Stimulated activated CD8-positive, alpha-beta memory T cell treated with anti-CD3 and anti-CD28 coated beads, Interleukin-7, amount 100 ng/mL, for 48 hours (primary cell): ENCODE results near the gene USP32.
"Not testable (repeated sequence)": the region's sequence is repeated elsewhere in the genome, so short reads cannot be mapped to it uniquely, and the experiment has no call there.

Experiments
- DNase-seq, 2 donors: peaks; one replicate each; pipeline ENCODE4 v3.0.0-alpha.2; 2020; ENCODE audit warnings: low read depth in 1 of 2; ENCODE audit errors: extremely low read depth in 1 of 2

The USP32 gene, protein sequence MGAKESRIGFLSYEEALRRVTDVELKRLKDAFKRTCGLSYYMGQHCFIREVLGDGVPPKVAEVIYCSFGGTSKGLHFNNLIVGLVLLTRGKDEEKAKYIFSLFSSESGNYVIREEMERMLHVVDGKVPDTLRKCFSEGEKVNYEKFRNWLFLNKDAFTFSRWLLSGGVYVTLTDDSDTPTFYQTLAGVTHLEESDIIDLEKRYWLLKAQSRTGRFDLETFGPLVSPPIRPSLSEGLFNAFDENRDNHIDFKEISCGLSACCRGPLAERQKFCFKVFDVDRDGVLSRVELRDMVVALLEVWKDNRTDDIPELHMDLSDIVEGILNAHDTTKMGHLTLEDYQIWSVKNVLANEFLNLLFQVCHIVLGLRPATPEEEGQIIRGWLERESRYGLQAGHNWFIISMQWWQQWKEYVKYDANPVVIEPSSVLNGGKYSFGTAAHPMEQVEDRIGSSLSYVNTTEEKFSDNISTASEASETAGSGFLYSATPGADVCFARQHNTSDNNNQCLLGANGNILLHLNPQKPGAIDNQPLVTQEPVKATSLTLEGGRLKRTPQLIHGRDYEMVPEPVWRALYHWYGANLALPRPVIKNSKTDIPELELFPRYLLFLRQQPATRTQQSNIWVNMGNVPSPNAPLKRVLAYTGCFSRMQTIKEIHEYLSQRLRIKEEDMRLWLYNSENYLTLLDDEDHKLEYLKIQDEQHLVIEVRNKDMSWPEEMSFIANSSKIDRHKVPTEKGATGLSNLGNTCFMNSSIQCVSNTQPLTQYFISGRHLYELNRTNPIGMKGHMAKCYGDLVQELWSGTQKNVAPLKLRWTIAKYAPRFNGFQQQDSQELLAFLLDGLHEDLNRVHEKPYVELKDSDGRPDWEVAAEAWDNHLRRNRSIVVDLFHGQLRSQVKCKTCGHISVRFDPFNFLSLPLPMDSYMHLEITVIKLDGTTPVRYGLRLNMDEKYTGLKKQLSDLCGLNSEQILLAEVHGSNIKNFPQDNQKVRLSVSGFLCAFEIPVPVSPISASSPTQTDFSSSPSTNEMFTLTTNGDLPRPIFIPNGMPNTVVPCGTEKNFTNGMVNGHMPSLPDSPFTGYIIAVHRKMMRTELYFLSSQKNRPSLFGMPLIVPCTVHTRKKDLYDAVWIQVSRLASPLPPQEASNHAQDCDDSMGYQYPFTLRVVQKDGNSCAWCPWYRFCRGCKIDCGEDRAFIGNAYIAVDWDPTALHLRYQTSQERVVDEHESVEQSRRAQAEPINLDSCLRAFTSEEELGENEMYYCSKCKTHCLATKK (N-terminal part only)

DNA sequence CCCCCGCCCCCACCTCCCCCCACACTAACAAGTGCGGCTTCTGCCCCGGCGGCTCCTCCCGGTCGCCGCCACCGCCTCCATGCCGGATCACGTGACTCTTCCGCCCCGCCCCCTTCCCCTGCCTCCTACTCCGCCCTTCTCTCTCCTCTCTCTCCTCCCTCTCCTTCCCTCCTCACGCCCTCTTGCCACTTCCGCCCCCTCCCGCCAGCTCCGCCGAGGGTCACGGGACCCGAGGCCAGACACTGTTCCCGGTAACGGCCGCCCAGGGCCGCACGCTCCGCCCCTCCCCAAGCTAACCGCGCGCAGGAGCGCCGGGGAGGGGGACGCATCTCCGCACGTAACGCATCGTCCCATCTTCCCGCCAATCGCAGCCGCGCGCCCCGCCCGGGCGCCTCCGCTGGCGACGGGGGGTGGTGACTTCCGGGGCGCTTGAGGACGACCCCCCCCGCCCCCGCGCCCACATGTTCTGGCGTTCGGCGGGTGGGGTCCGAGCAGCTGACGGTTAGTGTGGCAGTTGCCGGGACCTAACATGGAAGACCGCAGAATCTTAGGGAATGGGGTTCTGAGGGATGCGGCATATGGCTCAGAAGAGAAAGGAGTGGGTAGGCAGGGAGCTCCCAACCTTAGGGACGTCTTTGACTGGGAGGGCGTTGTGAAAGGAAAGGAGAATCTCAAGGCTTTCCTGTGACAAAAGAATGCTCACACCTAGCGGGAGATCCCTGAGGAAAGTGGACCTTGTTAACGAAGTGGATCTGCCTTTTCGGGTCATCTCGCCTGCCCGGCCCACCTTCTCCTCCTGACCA, at the start of gene USP32:
TSS of gene USP32 (minus strand) at position 92 of the 803 bp plus-strand sequence. CDS start 194 bp downstream, outside the sequence.
- peak; percentile 97 to 98 for DNase-seq

DNA sequence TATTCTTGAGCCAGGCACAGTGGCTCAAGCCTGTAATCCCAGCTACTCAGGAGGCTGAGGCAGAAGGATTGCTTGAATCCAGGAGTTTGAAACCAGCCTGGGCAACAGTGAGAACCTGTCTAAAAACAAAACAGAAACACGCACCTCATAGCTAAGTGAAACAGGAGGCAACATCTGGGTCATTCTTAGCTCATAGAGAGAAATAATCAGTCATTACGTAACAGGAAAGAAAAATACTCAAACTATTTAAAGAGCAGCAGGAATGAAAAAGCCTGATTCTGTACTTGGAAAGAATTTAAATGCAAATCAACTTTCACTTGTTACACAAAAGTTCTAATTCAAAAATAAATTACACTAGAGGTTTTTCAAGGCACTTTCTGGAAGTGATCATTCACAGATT, 47.6 kb upstream of the USP32 start:
- no peak for DNase-seq

DNA sequence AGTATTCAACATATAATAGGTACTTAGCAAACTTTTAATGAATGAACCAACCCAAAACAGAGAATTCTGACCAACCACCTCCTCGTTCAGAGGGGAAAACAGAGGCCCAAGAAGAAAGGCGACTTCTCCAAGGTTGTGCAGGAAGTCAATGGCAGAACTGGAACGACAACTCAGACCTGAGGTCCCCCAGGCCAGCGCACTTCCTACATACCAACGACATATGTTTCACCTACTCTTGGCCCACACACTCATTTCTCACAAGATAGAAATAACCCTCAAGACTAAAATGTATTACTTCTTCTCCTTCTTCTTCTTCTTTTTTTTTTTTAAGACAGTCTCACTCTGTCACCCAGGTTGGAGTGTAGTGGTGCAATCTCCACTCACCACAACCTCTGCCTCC, 44.7 kb upstream of the USP32 start:
- no peak for DNase-seq

DNA sequence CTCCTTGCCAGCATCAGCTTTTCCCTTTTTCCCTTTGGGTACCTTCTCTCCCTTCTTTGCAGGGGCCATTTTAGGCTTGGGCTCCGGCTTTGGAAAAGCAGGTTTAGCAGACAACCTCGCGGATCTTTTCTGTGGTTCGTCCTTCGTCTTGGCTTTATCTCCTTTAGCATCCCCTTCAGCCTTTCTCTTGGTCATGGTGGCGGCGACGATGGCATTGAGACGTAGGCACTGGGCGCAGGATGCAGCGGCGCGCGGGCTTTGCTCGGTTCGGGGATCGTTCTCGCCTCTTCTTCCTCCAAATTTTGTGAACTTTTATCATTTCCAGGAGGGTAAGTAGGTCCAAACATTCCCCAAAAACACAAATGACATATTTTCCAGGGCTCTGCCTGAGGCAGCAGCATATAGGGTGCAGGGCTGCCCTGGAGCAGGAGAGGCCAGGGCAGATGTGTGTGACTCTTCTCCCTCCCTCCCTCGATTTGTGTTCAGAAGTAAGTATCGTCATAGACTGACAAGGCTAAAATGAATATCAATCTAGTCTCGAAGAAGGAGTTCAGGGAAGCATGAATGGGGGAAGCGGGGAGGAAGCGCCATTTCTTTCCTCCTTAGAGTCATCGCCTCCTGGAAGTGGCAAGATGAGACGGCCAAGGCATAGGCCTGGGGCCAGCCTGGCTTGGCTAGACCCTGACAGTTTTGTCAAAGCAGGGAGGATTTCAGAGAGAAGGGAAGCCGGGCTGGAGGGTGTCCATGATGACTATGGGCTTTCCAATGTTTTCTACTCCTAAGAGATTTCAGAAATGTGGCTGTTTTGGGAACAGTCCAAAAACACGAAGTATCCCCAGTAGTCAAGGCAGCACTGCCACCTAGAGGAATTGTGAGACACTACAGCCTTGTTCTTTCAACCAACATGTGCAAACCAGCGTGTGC, 43.6 kb upstream of the USP32 start:
- peak in 1 of 2 donors; percentile 25 for DNase-seq

DNA sequence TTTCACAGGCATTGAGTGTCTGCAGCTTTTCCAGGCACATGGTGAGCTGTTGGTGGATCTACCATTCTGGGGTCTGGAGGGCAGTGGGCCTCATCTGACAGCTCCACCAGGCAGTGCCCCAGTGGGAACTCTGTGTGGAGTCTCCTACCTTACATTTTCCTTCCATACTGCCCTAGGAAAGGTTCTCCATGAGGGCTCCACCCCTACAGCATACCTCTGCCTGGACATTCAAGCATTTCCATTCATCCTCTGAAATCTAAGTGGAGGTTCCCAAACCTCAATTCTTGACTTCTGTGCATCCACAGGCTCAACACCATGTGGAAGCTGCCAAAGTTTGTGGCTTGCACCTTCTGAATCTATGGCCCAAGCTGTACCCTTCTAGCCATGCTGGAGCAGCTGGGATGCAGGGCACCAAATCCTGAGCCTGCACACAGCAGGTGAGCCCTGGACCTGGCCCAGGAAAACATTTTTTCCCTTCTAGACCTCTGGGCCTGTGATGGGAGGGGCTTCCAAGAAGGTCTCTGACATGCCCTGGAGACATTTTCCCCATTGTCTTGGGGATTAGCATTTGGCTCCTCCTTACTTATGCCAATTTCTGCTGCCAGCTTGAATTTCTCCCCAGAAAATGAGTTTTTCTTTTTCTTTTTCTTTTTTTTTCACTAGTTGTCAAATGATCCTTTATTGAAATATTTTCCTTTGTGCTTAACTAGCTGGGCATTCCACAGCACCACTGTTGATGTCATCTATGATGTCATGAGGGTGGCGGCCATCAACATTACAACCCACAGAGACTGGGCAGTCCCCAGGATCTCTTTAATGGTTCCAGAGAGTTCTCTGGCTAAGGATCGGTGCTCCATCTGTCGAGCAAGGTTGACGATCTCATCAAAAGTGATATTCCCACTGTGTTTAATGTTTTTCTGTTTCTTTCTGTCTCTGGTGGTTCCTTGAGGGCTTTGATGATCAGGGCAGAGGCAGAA, 41.4 kb upstream of the USP32 start:
- not testable (repeated sequence) for DNase-seq

DNA sequence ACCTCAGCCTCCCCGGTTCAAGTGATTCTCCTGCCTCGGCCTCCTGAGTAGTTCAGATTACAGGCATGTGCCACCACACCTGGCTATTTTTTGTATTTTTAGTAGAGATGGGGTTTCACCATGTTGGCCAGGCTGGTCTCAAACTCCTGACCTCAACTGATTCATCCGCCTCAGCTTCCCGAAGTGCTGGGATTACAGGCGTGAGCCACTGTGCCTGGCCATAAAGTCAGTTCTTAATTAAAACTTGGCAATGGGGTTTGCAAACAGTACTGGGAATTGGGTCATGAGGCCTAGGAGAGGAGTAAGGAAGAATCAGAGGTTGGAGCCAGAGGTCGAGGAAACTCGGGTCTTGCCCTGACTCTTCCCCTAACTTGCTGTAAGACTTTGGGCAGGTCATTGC, 38.6 kb upstream of the USP32 start:
- not testable (repeated sequence) for DNase-seq

DNA sequence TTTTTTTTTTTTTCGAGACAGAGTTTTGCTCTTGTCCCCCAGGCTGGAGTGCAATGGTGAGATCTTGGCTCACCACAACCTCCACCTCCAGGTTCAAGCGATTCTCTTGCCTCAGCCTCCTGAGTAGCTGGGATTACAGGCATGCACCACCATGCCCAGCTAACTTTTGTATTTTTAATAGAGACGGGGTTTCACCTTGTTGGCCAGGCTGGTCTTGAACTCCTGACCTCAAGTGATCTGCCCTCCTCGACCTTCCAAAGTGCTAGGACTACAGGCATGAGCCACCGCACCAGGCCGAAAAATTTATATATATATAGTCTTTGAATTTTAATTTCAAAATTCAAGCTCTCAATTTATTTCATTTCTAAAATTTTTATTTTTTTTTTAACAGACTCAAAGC, 36.6 kb upstream of the USP32 start:
- not testable (repeated sequence) for DNase-seq

DNA sequence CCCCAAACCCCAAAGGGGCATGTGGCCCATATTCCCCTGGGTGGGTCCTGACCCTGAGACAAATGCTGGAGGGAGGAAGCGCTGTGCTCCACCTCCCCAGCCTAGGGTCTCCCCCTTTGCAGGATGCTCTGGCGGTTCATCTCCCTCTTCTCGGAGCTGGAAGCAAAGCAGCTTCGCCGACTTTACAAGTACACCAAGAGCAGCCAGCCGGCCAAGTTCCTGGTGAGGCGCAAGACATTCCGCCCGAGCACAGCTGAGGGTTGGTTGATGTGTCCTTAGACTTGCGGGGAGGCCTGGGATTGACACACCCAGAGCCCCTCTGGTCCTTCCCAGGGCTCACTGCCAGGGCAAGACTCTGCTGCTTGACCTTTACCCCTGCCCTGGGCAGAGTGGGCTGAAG, 34.7 kb upstream of the USP32 start:
- no peak for DNase-seq

DNA sequence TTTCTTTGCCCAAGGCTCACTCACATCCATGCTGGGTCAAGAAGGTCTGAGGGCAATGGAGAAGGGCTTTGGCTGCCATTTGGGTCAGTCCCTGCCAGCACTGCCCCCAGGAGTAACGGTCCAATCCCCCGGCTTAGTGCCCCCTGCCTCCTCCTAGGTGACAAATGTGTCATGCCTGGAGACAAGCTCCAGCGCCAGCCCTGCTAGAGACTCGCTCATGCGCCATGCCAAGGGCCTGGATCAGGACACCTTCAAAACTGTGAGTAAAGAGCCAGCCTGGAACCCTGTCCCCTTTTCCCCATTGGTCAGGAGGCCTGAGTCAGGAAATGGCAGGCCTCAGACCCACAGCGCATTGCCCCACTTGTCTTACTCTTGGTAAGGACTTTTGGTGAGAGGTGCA, 33.7 kb upstream of the USP32 start:
- DNase-seq, result no peak

DNA sequence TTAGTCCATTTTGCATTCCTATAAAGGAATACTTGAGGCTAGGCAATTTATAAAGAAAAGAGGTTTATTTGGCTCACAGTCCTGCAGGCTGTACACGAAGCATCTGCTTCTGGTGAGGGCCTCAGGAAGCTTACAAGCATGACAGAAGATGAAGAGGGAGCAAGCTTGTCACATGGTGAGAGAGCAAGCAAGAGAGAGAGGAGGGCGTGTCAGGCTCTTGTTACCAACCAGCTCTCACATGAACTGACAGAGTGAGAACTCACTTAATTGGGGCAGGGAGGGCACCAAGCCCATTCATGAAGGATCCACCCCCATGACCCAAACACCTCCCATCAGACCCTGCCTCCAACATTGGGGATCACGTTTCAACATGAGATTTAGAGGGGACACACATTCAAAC, 31.9 kb upstream of the USP32 start:
- DNase-seq, result no peak

DNA sequence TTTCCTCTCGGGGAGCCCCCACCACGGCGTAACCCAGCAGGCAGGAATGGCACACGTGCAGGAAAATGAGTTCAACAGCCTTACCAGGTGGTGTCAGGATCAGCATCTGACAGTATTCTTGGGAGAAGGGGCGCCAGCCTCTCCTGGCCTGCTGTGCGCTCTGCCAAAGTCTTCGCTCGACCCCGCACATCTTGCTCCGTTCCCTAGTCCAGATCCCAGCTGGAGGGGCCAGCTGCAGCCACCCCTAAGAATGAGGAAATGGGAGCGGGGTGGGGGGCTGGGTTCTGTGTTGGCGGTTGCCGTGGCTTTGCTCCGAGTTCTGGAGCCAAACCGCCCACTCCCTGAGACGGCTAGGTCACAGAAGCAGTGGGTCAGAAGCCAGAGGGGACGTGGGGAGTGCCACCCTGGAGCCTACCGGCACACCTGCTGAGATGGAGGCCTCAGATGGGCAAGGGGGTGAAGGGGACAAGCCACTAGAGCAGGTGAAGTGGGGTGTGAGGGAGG, 30.3 kb upstream of the USP32 start, which contains the start of gene CHCT1:
TSS of gene CHCT1 (plus strand) at position 328 of the 504 bp plus-strand sequence. CDS start at position 432, 104 bp downstream.
- DNase-seq, result no peak

DNA sequence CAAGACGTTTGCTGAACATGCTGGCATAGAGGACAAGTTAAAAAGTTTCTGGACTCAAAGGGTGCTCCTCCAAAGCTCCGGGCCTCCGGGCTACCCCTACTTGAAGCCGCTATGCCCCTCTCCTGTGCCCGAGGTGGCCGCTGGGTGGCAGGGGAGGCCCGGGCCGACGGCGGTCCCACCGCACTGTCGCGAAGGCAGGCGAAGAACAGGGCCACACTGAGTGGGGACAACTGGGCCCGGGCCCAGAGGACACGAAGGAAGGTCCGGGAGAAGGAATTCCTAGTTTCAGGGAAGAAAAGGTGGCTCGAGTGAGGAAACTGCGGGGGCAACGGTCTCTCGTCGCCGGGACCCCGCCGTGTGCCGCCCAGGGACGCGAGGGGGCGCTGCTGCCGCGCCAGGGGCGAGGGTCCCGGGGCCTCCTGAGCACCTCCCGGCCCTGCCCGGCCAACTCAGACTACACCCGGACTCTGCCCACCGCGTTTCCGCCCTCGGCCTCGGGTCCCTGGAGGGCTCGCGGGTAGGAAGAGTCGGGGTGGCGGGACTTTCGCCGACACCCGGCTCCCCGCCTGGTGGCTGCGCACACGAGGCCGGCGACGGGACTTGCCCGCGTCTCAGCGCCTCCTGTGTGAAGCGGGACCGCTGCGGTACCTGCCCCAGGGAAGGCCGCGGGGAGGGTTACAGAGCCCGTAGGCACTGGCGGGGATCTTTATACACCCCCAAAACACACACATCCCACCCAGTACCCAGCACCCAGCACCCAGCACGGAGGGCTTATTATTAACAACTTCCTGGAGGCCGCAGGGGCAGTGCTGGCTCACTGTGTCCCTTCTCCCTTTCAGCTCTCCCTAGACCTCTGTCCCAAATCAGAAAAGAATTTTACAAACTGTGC, 29.6 kb upstream of the USP32 start:
- peak; percentile 58 to 68 for DNase-seq

DNA sequence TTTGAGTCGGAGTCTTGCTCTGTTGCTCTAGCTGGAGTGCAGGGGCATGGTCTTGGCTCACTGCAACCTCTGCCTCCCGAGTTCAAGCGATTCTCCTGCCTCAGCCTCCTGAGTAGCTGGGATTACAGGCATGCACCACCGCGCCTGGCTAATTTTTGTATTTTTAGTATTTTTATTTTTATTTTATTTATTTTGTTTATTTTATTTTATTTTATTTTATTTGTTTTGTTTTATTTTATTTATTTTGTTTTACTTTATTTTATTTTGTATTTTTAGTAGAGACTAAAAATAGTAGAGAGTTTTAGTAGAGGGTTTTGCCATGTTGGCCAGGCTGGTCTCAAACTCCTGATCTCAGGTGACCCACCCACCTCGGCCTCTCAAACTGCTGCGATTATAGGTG, 27.9 kb upstream of the USP32 start:
- DNase-seq, result not testable (repeated sequence)

DNA sequence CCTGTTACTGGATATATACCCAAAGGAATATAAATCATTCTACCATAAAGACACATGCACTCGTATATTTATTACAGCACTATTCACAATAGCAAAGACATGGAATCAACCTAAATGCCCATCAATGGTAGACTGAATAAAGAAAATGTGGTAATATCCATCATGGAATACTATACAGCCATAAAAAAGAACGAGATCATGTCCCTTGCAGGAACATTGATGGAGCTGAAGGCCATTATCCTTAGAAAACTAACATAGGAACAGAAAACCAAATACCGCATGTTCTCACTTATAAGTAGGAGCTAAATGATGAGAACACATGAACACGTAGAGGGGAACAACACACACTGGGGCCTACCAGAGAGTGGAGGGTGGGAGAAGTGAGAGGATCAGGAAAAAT, 27.1 kb upstream of the USP32 start:
- DNase-seq, result not testable (repeated sequence)

DNA sequence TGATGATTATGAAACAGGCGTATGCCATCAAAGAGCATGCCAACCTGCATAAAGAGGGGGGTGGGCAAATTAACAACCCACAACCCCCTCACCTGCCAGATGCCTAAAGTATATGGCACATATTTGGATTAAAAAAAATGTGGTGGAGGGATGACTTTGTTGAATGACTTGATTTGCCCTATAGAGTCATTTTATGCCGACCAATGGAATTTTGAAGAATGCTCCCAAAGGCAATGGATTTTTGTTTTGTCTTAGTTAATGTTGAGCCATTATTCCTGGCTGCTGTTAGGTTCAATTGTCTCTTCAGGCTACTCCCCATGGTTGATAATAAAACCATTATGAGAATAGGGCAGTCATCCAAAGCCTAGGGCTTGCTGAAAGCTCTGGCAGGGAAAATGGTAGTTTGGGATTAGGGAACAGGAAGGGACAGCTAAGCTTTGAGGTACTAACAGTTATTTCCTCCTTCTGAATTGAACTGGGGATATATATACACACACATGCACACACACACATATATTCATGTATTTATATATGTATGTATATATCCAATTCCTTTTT, 24.5 kb upstream of the USP32 start:
- DNase-seq, result no peak

DNA sequence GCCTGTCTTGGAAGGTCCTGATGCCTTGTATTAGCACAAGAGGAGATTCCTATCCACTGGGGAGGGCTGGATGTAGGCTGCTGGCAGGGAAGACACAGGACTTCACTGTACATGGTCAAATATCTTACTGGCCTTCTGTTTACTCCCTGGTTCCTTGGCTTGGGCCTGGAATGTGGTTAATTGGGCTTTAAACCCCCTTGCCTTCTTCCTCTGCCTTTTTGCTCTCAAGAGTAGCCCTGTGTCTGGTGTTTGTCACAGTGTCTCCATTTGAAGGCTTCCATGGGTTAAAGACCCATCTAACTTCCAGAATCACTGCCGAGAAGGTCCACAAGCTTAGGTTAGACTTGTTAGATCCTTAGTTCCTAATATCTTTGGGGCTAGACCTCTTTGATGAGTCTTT, 23.2 kb upstream of the USP32 start:
- no peak for DNase-seq
